TTC549 (cell line): Measurements from ENCODE around the gene DPH6.
"Not testable (repeated sequence)": the region's sequence is repeated elsewhere in the genome, so short reads cannot be mapped to it uniquely, and the experiment has no call there.

Source experiments
- FAIRE-seq: peaks from 2 replicates; lab custom pipeline; 2012; peaks lifted over from hg19 to GRCh38; lab: Jason Lieb, UNC

DPH6 gene

GRCh38 chr15:35545824-35546510, at the start of gene DPH6:
TSS of gene DPH6 (minus strand) at chr15:35546165. CDS start at chr15:35546141, 24 bp downstream.
- no peak for FAIRE-seq

- no peak for FAIRE-seq
These were observed 49.7 kb upstream of the DPH6 start for GRCh38 chr15:35595656-35596055.

- FAIRE-seq = not testable (repeated sequence)
These were observed 46.0 kb upstream of the DPH6 start for GRCh38 chr15:35591987-35592386.

- FAIRE-seq = no peak
These were observed 38.0 kb upstream of the DPH6 start for GRCh38 chr15:35583863-35584528.

GRCh38 chr15:35580606-35581005, 34.6 kb upstream of the DPH6 start:
- no peak for FAIRE-seq

GRCh38 chr15:35567392-35567791, 21.4 kb upstream of the DPH6 start:
- FAIRE-seq = no peak

- FAIRE-seq = no peak
These were observed 21.0 kb upstream of the DPH6 start for GRCh38 chr15:35566991-35567390.

GRCh38 chr15:35565901-35566300, 19.9 kb upstream of the DPH6 start:
- no peak for FAIRE-seq

- FAIRE-seq = no peak
These were observed 16.7 kb upstream of the DPH6 start for GRCh38 chr15:35562641-35563040.

- FAIRE-seq = no peak
These were observed 15.3 kb upstream of the DPH6 start for GRCh38 chr15:35561308-35561707.

- no peak for FAIRE-seq
These were observed 14.9 kb upstream of the DPH6 start for GRCh38 chr15:35560870-35561269.

- FAIRE-seq = no peak
These were observed 14.3 kb upstream of the DPH6 start for GRCh38 chr15:35560258-35560657.

GRCh38 chr15:35559683-35560082, 13.7 kb upstream of the DPH6 start:
- FAIRE-seq = no peak

GRCh38 chr15:35557544-35557943, 11.6 kb upstream of the DPH6 start:
- FAIRE-seq = no peak

- FAIRE-seq = no peak
These were observed 11.0 kb upstream of the DPH6 start for GRCh38 chr15:35557012-35557411.

- FAIRE-seq = no peak
These were observed 9.3 kb upstream of the DPH6 start for GRCh38 chr15:35555244-35555643.

- FAIRE-seq = no peak
These were observed 5.0 kb upstream of the DPH6 start for GRCh38 chr15:35550957-35551356.

GRCh38 chr15:35549567-35549966, 3.6 kb upstream of the DPH6 start:
- FAIRE-seq = no peak

GRCh38 chr15:35548435-35548834, 2.5 kb upstream of the DPH6 start:
- FAIRE-seq = no peak

- no peak for FAIRE-seq
These were observed 1.9 kb upstream of the DPH6 start for GRCh38 chr15:35547775-35548364.

GRCh38 chr15:35546511-35547381, 781 bp upstream of the DPH6 start:
- FAIRE-seq = no peak

GRCh38 chr15:35545316-35545823, 595 bp downstream of the DPH6 start:
- no peak for FAIRE-seq
